Fibroblast of mammary gland (primary cell): ENCODE results near the gene SLC22A14.

Source experiments
- DNase-seq: peaks from one replicate; pipeline ENCODE4 v3.0.0-alpha.2; 2010; ENCODE audit warnings: low read depth
- H3K4me3 ChIP-seq: 2 replicates; pipeline ENCODE4 v1.5.1; 2011; ENCODE audit warnings: low read depth, mild to moderate bottlenecking, low read length, moderate library complexity; ENCODE audit not compliant: control insufficient read depth
- CTCF ChIP-seq: conservative IDR thresholded peaks from 2 replicates; pipeline ENCODE4 v1.5.1; 2011; ENCODE audit warnings: low read depth, low read length, inconsistent platforms; ENCODE audit not compliant: control insufficient read depth, insufficient read depth

Gene SLC22A14

GRCh38 chr3:38311941-38312340 lies 29.8 kb downstream of the SLC22A14 start:
- no peak overlapping the region for H3K4me3 ChIP-seq
- no peak for TF ChIP-seq CTCF
- DNase-seq, result no peak

- no peak for TF ChIP-seq CTCF
- no peak overlapping the region for H3K4me3 ChIP-seq
- no peak for DNase-seq
Observed at GRCh38 chr3:38312356-38312755, 30.3 kb downstream of the SLC22A14 start.

- no peak for DNase-seq
- no peak overlapping the region for H3K4me3 ChIP-seq
- TF ChIP-seq CTCF, result no peak
Observed at GRCh38 chr3:38313263-38313662, 31.2 kb downstream of the SLC22A14 start.

- DNase-seq, result no peak
- no peak for TF ChIP-seq CTCF
- H3K4me3 ChIP-seq, result no peak overlapping the region
Observed at GRCh38 chr3:38313695-38314094, 31.6 kb downstream of the SLC22A14 start.

GRCh38 chr3:38314112-38314763 lies 32.1 kb downstream of the SLC22A14 start:
- TF ChIP-seq CTCF, result no peak
- no peak overlapping the region for H3K4me3 ChIP-seq
- no peak for DNase-seq

- no peak for TF ChIP-seq CTCF
- no peak for DNase-seq
Observed at GRCh38 chr3:38314764-38315487, 32.8 kb downstream of the SLC22A14 start.

More at GRCh38 chr3:38314764-38315487, 32.8 kb downstream of the SLC22A14 start:
- no peak overlapping the region for H3K4me3 ChIP-seq
